Calu3 (cell line): ENCODE results near the gene ACOT12. TPM values are rescaled to one million over a fixed set of nuclear protein-coding genes. Genes with fewer than 3 reads are reported as not detected.

ENCODE experiments used
- BruUV-seq: library from RNA; stranded (reverse); fragments of 400-500 nt; replicated peaks from 2 replicates; lab custom pipeline; 2021; lab: Mats Ljungman, UMichigan
- CTCF ChIA-PET: fragments of 300-600 bp; sonication (Branson Sonifier 250); formaldehyde crosslinking; loops from one replicate; lab custom pipeline; 2022; ENCODE audit warnings: antibody characterized with exemption; lab: Charles Lee
- DNase-seq: peaks from one replicate; pipeline ENCODE4 v3.0.0; 2022
- H3K27ac Mint-ChIP-seq: one replicate; pipeline ENCODE4 v1.8.0; 2022; ENCODE audit warnings: mixed read lengths; ENCODE audit not compliant: unreplicated experiment
- H3K27me3 Mint-ChIP-seq: one replicate; pipeline ENCODE4 v1.8.0; 2022; ENCODE audit warnings: mixed read lengths; ENCODE audit not compliant: unreplicated experiment
- H3K36me3 Mint-ChIP-seq: one replicate; pipeline ENCODE4 v1.8.0; 2022; ENCODE audit warnings: mild to moderate bottlenecking, moderate library complexity, mixed read lengths; ENCODE audit not compliant: insufficient read depth, unreplicated experiment
- H3K4me1 Mint-ChIP-seq: one replicate; pipeline ENCODE4 v1.8.0; 2022; ENCODE audit warnings: mild to moderate bottlenecking, low read depth, mixed read lengths; ENCODE audit not compliant: unreplicated experiment
- H3K4me3 Mint-ChIP-seq: one replicate; pipeline ENCODE4 v1.8.0; 2022; ENCODE audit warnings: mild to moderate bottlenecking, low read depth, moderate library complexity, mixed read lengths; ENCODE audit not compliant: unreplicated experiment
- H3K9me3 Mint-ChIP-seq: one replicate; pipeline ENCODE4 v1.8.0; 2022; ENCODE audit warnings: low read depth, mixed read lengths; ENCODE audit not compliant: unreplicated experiment
- CTCF ChIP-seq: fragments of 200-600 bp; IDR thresholded peaks from one replicate; pipeline ENCODE4 v1.8.0; 2022; ENCODE audit warnings: antibody characterized with exemption; ENCODE audit not compliant: unreplicated experiment
- intact Hi-C: fragments of 100-400 bp; cut with micrococcal nuclease; formaldehyde crosslinking; loops from one replicate; pipeline ENCODE4 v1.10.0; 2022; ENCODE audit not compliant: unreplicated experiment
- total RNA-seq: library from RNA; stranded (reverse); gene quantifications from 2 replicates; pipeline ENCODE4 v1.2.3, GENCODE V29; 2022

The ACOT12 gene
- total RNA-seq, 1 experiment from 2014 or later: 0.87 TPM

- Mint-ChIP-seq H3K4me1 (no peaks in the 10 kb centered on the region), H3K9me3 (no peaks in the 10 kb centered on the region), H3K36me3 (peaks cover 16% of the 10 kb centered on the region), H3K27me3 (no peaks in the 10 kb centered on the region), H3K27ac (no peak overlapping the region), H3K4me3 (no peak overlapping the region)
- DNase-seq: no peak
- CTCF ChIA-PET: no interaction called here
- TF ChIP-seq CTCF: no peak
- no TSS peak for BruUV-seq
- intact Hi-C loops: no loop called here
Measured at GRCh38 chr5:81310402-81311063, 83.4 kb downstream of the ACOT12 start.

GRCh38 chr5:81308836-81309235, 85.1 kb downstream of the ACOT12 start:
- no peak for TF ChIP-seq CTCF
- peaks cover 13% of the 10 kb centered on the region for H3K4me1 Mint-ChIP-seq
- H3K4me3 Mint-ChIP-seq: no peak overlapping the region
- no peaks in the 10 kb centered on the region for H3K9me3 Mint-ChIP-seq
- intact Hi-C loops: loop anchor here (10.0 kb wide), 2 partner anchors 86 to 624 kb away; partner anchors contain the start of gene ACOT12
- CTCF ChIA-PET: no interaction called here
- DNase-seq: no peak
- no peaks in the 10 kb centered on the region for H3K27me3 Mint-ChIP-seq
- no peak overlapping the region for H3K27ac Mint-ChIP-seq
- H3K36me3 Mint-ChIP-seq: peaks cover 16% of the 10 kb centered on the region
- no TSS peak for BruUV-seq

GRCh38 chr5:81305785-81306184, 88.1 kb downstream of the ACOT12 start:
- no peaks in the 10 kb centered on the region for H3K27me3 Mint-ChIP-seq
- CTCF ChIA-PET: no interaction called here
- no peak overlapping the region for H3K4me3 Mint-ChIP-seq
- intact Hi-C loops: loop anchor here (10.0 kb wide), 2 partner anchors 89 to 621 kb away; partner anchors contain the start of gene ACOT12
- H3K36me3 Mint-ChIP-seq: peaks cover 39% of the 10 kb centered on the region
- no peaks in the 10 kb centered on the region for H3K9me3 Mint-ChIP-seq
- no peak for TF ChIP-seq CTCF
- no peak for DNase-seq
- peaks cover 22% of the 10 kb centered on the region for H3K4me1 Mint-ChIP-seq
- no TSS peak for BruUV-seq
- no peak overlapping the region for H3K27ac Mint-ChIP-seq

GRCh38 chr5:81303563-81303962, 90.4 kb downstream of the ACOT12 start:
- intact Hi-C loops: loop anchor here (5.0 to 10.0 kb wide), 3 partner anchors 91 to 619 kb away; partner anchors contain the start of gene ACOT12
- H3K9me3 Mint-ChIP-seq: no peaks in the 10 kb centered on the region
- TF ChIP-seq CTCF: no peak
- peaks cover 43% of the 10 kb centered on the region for H3K4me1 Mint-ChIP-seq
- no peaks in the 10 kb centered on the region for H3K27me3 Mint-ChIP-seq
- CTCF ChIA-PET: interaction anchor here (0.6 to 0.7 kb wide), 2 partner anchors 10 to 502 kb away, joined by 3 read pairs; no protein-coding TSS in a partner anchor
- no peak for DNase-seq
- H3K36me3 Mint-ChIP-seq: peaks cover 48% of the 10 kb centered on the region
- BruUV-seq: no TSS peak
- no peak overlapping the region for H3K4me3 Mint-ChIP-seq
- H3K27ac Mint-ChIP-seq: peak overlapping the region; percentile 24
